Central memory CD4-positive, alpha-beta T cell (primary cell): Measurements from ENCODE around the gene MLIP.

Experiments
- DNase-seq: peaks from one replicate; pipeline ENCODE4 v3.0.0; 2022

Gene MLIP

GRCh38 chr6:54098450-54099044 is 12.7 kb upstream of the MLIP start:
- DNase-seq = no peak

GRCh38 chr6:54099225-54099624 is 12.0 kb upstream of the MLIP start:
- DNase-seq = no peak

GRCh38 chr6:54100411-54101006 is 10.7 kb upstream of the MLIP start:
- no peak for DNase-seq

- DNase-seq = no peak
Measured at GRCh38 chr6:54102238-54102637, 9.0 kb upstream of the MLIP start.

GRCh38 chr6:54103497-54103896 is 7.7 kb upstream of the MLIP start:
- no peak for DNase-seq

- DNase-seq = no peak
Measured at GRCh38 chr6:54106727-54107126, 4.5 kb upstream of the MLIP start.

- DNase-seq = no peak
Measured at GRCh38 chr6:54107470-54108090, 3.7 kb upstream of the MLIP start.

GRCh38 chr6:54108271-54108670 is 3.0 kb upstream of the MLIP start:
- DNase-seq = no peak

GRCh38 chr6:54109586-54109985 is 1.7 kb upstream of the MLIP start:
- DNase-seq = no peak

GRCh38 chr6:54112151-54112650 is 958 bp downstream of the MLIP start:
- DNase-seq = no peak

GRCh38 chr6:54114991-54115390 is 3.7 kb downstream of the MLIP start:
- DNase-seq = no peak

- no peak for DNase-seq
Measured at GRCh38 chr6:54115966-54116365, 4.7 kb downstream of the MLIP start.

GRCh38 chr6:54118117-54118516 is 6.9 kb downstream of the MLIP start:
- DNase-seq = no peak

GRCh38 chr6:54125493-54125892 is 14.2 kb downstream of the MLIP start:
- no peak for DNase-seq

- no peak for DNase-seq
Measured at GRCh38 chr6:54130179-54130578, 18.9 kb downstream of the MLIP start.

GRCh38 chr6:54132587-54132986 is 21.3 kb downstream of the MLIP start:
- no peak for DNase-seq

- DNase-seq = no peak
Measured at GRCh38 chr6:54133186-54133585, 21.9 kb downstream of the MLIP start.

- DNase-seq = no peak
Measured at GRCh38 chr6:54134935-54135334, 23.7 kb downstream of the MLIP start.

GRCh38 chr6:54135665-54136369 is 24.6 kb downstream of the MLIP start:
- DNase-seq = no peak

- no peak for DNase-seq
Measured at GRCh38 chr6:54138795-54139194, 27.6 kb downstream of the MLIP start.

- DNase-seq = no peak
Measured at GRCh38 chr6:54140811-54141210, 29.6 kb downstream of the MLIP start.

- no peak for DNase-seq
Measured at GRCh38 chr6:54142889-54143519, 31.8 kb downstream of the MLIP start.

GRCh38 chr6:54151861-54152260 is 40.6 kb downstream of the MLIP start:
- no peak for DNase-seq
